ENCODE measurements around the gene NCEH1. TPM values are rescaled to one million over a fixed set of nuclear protein-coding genes. Genes with fewer than 3 reads are reported as not detected.

NCEH1 gene
- total and polyA plus RNA-seq, 2 of the 4 experiments (the other 2 are of a cell fraction) = 22.3 to 23.3 TPM

GRCh38 chr3:172701751-172702150 is 9.1 kb downstream of the NCEH1 start:
- no TSS peak for BruUV-seq (replicated peaks)

More at GRCh38 chr3:172701751-172702150, 9.1 kb downstream of the NCEH1 start:
- no CpG with 5 or more reads among the region's 3 CpGs for WGBS, 2 experiments (ENCODE audit: extremely low coverage in 2 of 2, insufficient read length in 1 of 2)
- H4K5ac ChIP-seq (ENCODE audit: low read depth, low read length) = no peak overlapping the region
- ATAC-seq (ENCODE audit: low read depth) (no peak; the same call in 1 of the 2 replicates), DNase-seq (no peak)
- H3K4me2 ChIP-seq (ENCODE audit: low read depth, low read length) = no peak overlapping the region
- 0 out of 2 replicates have a peak, but pooled peaks cover 2% of the 10 kb centered on the region for H3K4me1 ChIP-seq (ENCODE audit: control insufficient read depth, insufficient read depth, low read length)
- H3K27me3 ChIP-seq (ENCODE audit: control insufficient read depth, insufficient read depth, low read length) = no peaks in the 10 kb centered on the region
- H4K91ac ChIP-seq (ENCODE audit: insufficient read depth, low read depth, low read length) = no peak overlapping the region
- H3K23ac ChIP-seq (ENCODE audit: low read depth, low read length) = peak overlapping the region; percentile 40; the same call in 1 of the 2 replicates
- H3K36me3 ChIP-seq (ENCODE audit: control insufficient read depth, insufficient read depth, low read length) = no peaks in the 10 kb centered on the region
- no peak overlapping the region for H2AFZ ChIP-seq (replicated peaks; ENCODE audit: low read length, poor library complexity)
- no peak overlapping the region for H2BK15ac ChIP-seq (ENCODE audit: low read depth, low read length)
- H3K79me1 ChIP-seq (ENCODE audit: low read depth in 1 of 2, low read length in 2 of 2) = peaks cover 41 to 58% of the 10 kb centered on the region in 2 experiments
- ChIA-PET CTCF (no interaction called here), POLR2A (ENCODE audit: unreplicated experiment) (no interaction called here)
- intact Hi-C loops (cut with micrococcal nuclease) = no loop called here
- TF ChIP-seq RFX5 (IDR thresholded peaks at IDR 0.05; ENCODE audit: low read depth, low read length) (no peak), USF2 (IDR thresholded peaks at IDR 0.05; ENCODE audit: low read depth, low read length) (no peak), MAFK (IDR thresholded peaks at IDR 0.05; ENCODE audit: low read depth, low read length) (no peak), SMC3 (IDR thresholded peaks at IDR 0.05; ENCODE audit: low read depth, low read length) (no peak), POLR2A (IDR thresholded peaks at IDR 0.05; ENCODE audit: low read depth, low read length) (no peak), RCOR1 (IDR thresholded peaks at IDR 0.05; ENCODE audit: insufficient replicate concordance, low read length) (no peak), MAZ (IDR thresholded peaks at IDR 0.05; ENCODE audit: borderline replicate concordance, low read depth, low read length) (no peak), BHLHE40 (IDR thresholded peaks at IDR 0.05; ENCODE audit: low read depth, low read length) (no peak), CHD1 (IDR thresholded peaks at IDR 0.05; ENCODE audit: low read depth, low read length) (no peak), FOS (IDR thresholded peaks at IDR 0.05; ENCODE audit: low read depth, low read length) (no peak), MXI1 (IDR thresholded peaks at IDR 0.05; ENCODE audit: borderline replicate concordance, low read depth, low read length) (no peak), CEBPB (IDR thresholded peaks at IDR 0.05; ENCODE audit: low read depth, low read length) (no peak), NFE2L2 (IDR thresholded peaks at IDR 0.05; ENCODE audit: low read depth, low read length) (no peak), RAD21 (IDR thresholded peaks at IDR 0.05; ENCODE audit: low read length) (no peak)
- TF ChIP-seq, protein P1, sequence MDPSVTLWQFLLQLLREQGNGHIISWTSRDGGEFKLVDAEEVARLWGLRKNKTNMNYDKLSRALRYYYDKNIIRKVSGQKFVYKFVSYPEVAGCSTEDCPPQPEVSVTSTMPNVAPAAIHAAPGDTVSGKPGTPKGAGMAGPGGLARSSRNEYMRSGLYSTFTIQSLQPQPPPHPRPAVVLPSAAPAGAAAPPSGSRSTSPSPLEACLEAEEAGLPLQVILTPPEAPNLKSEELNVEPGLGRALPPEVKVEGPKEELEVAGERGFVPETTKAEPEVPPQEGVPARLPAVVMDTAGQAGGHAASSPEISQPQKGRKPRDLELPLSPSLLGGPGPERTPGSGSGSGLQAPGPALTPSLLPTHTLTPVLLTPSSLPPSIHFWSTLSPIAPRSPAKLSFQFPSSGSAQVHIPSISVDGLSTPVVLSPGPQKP (IDR thresholded peaks at IDR 0.05; ENCODE audit: borderline replicate concordance, low read depth, low read length) = no peak
- TF ChIP-seq, protein P2, sequence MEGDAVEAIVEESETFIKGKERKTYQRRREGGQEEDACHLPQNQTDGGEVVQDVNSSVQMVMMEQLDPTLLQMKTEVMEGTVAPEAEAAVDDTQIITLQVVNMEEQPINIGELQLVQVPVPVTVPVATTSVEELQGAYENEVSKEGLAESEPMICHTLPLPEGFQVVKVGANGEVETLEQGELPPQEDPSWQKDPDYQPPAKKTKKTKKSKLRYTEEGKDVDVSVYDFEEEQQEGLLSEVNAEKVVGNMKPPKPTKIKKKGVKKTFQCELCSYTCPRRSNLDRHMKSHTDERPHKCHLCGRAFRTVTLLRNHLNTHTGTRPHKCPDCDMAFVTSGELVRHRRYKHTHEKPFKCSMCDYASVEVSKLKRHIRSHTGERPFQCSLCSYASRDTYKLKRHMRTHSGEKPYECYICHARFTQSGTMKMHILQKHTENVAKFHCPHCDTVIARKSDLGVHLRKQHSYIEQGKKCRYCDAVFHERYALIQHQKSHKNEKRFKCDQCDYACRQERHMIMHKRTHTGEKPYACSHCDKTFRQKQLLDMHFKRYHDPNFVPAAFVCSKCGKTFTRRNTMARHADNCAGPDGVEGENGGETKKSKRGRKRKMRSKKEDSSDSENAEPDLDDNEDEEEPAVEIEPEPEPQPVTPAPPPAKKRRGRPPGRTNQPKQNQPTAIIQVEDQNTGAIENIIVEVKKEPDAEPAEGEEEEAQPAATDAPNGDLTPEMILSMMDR (conservative IDR thresholded peaks at IDR 0.05; ENCODE audit: low read depth, low read length) = no peak
- H2AK9ac ChIP-seq (replicated peaks; ENCODE audit: low read depth, low read length, poor library complexity) = no peak overlapping the region
- H2BK20ac ChIP-seq (ENCODE audit: low read depth, low read length) = no peak overlapping the region
- H2AK5ac ChIP-seq (ENCODE audit: low read depth, low read length) = no peak overlapping the region
- peaks cover 9% of the 10 kb centered on the region for H4K20me1 ChIP-seq (ENCODE audit: insufficient read depth, low read length)
- H3K9ac ChIP-seq (ENCODE audit: low read depth, low read length) = no peak overlapping the region
- no peak overlapping the region for H3K18ac ChIP-seq (ENCODE audit: low read depth, low read length)
- H4K8ac ChIP-seq (ENCODE audit: low read depth in 2 of 2, low read length in 2 of 2) = no peak overlapping the region
- no peaks in the 10 kb centered on the region for H3K9me3 ChIP-seq (ENCODE audit: control insufficient read depth, insufficient read depth, low read length)
- H3K4me3 ChIP-seq (ENCODE audit: insufficient read depth, low read depth, low read length) = no peak overlapping the region
- no peak overlapping the region for H3K27ac ChIP-seq (ENCODE audit: insufficient read depth, low read length)
- no peak overlapping the region for H2BK120ac ChIP-seq (ENCODE audit: low read depth, low read length)
- dilution Hi-C loops (cut with HindIII; ENCODE audit: low sequenced_read_pairs, unreplicated experiment) = no loop called here
- peaks cover 19% of the 10 kb centered on the region; the same call in 1 of the 2 replicates for H3K9me1 ChIP-seq (ENCODE audit: insufficient read depth, low read length)
- H2BK5ac ChIP-seq (ENCODE audit: low read depth, low read length, poor library complexity, severe bottlenecking) = no peak overlapping the region
- no peak overlapping the region for H3K4ac ChIP-seq (ENCODE audit: low read depth, low read length)
- in situ Hi-C loops (cut with MboI; ENCODE audit: low sequenced_read_pairs) = no loop called here
- no peak overlapping the region for H3K14ac ChIP-seq (replicated peaks; ENCODE audit: low read depth, low read length)
- H3K56ac ChIP-seq (ENCODE audit: extremely low read depth, insufficient read depth, low read length) = no peak overlapping the region

Data from IMR-90 (cell line).